HFFc6 (cell line): ENCODE data around the gene INPP4A. TPM values are rescaled to one million over a fixed set of nuclear protein-coding genes. Genes with fewer than 3 reads are reported as not detected.

Experiments used
- DNase-seq: peaks from one replicate; pipeline ENCODE4 v3.0.0-alpha.2; 2018
- H3K27ac Mint-ChIP-seq: 2 replicates; pipeline ENCODE4 v1.8.0; 2020; ENCODE audit warnings: mild to moderate bottlenecking, mixed read lengths
- H3K27me3 Mint-ChIP-seq: 2 replicates; pipeline ENCODE4 v1.8.0; 2021; ENCODE audit warnings: mild to moderate bottlenecking, moderate library complexity, mixed read lengths; ENCODE audit not compliant: insufficient read depth
- H3K36me3 Mint-ChIP-seq: 2 replicates; pipeline ENCODE4 v1.8.0; 2021; ENCODE audit warnings: low read depth, mixed read lengths
- H3K4me1 Mint-ChIP-seq: 2 replicates; pipeline ENCODE4 v1.8.0; 2020; ENCODE audit warnings: low read depth, mixed read lengths
- H3K4me3 Mint-ChIP-seq: 2 replicates; pipeline ENCODE4 v1.8.0; 2020; ENCODE audit warnings: mild to moderate bottlenecking, moderate library complexity, mixed read lengths
- H3K9me3 Mint-ChIP-seq: 2 replicates; pipeline ENCODE4 v1.8.0; 2020; ENCODE audit warnings: mild to moderate bottlenecking, mixed read lengths
- total RNA-seq, 6 experiments: library from RNA; stranded (reverse); fragmentation: NEBNext Ultra II Directional; extraction: Animal tissue kit (Norgen Biotek cat#: 25700); gene quantifications; 2 replicates in 1 of 6; 3 replicates in 5 of 6; pipeline ENCODE4 v1.2.3, GENCODE V29; 2021
- TF ChIP-seq, protein P1 (sequence below): fragments of 200-600 bp; sonication (generic); IDR thresholded peaks from 2 replicates; pipeline ENCODE4 v1.5.0; 2021; ENCODE audit warnings: antibody characterized with exemption, mild to moderate bottlenecking

The INPP4A gene
- total RNA-seq, 6 experiments from 2014 or later: 15.8 to 19.4 (median 18.2) TPM

DNA sequence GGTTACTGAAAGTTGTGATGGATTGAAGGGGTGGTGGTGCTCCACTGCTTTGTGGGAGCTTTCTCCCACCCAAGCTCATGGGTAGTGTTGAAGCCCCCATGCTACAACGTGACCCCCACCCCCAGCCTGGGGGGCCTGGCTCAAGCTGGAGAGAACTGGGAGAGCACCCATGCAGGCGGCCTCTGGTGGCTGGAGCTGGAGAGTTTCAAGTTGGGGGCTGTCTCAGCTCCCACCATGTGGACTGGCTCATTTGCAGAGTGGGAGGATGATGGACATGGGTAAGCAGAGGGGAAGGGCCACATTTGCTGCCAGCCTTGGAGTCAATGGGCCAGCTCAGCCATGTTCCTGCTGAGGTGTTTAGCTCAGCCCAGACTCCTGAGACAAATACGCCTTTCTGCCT, 62.8 kb downstream of the INPP4A start:
- Mint-ChIP-seq H3K4me3 (no peak overlapping the region), H3K4me1 (peaks cover 31% of the 10 kb centered on the region), H3K27ac (no peak overlapping the region), H3K9me3 (no peaks in the 10 kb centered on the region), H3K27me3 (no peaks in the 10 kb centered on the region), H3K36me3 (no peaks in the 10 kb centered on the region)
- DNase-seq: no peak
- TF ChIP-seq, protein P1, sequence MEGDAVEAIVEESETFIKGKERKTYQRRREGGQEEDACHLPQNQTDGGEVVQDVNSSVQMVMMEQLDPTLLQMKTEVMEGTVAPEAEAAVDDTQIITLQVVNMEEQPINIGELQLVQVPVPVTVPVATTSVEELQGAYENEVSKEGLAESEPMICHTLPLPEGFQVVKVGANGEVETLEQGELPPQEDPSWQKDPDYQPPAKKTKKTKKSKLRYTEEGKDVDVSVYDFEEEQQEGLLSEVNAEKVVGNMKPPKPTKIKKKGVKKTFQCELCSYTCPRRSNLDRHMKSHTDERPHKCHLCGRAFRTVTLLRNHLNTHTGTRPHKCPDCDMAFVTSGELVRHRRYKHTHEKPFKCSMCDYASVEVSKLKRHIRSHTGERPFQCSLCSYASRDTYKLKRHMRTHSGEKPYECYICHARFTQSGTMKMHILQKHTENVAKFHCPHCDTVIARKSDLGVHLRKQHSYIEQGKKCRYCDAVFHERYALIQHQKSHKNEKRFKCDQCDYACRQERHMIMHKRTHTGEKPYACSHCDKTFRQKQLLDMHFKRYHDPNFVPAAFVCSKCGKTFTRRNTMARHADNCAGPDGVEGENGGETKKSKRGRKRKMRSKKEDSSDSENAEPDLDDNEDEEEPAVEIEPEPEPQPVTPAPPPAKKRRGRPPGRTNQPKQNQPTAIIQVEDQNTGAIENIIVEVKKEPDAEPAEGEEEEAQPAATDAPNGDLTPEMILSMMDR: no peak

DNA sequence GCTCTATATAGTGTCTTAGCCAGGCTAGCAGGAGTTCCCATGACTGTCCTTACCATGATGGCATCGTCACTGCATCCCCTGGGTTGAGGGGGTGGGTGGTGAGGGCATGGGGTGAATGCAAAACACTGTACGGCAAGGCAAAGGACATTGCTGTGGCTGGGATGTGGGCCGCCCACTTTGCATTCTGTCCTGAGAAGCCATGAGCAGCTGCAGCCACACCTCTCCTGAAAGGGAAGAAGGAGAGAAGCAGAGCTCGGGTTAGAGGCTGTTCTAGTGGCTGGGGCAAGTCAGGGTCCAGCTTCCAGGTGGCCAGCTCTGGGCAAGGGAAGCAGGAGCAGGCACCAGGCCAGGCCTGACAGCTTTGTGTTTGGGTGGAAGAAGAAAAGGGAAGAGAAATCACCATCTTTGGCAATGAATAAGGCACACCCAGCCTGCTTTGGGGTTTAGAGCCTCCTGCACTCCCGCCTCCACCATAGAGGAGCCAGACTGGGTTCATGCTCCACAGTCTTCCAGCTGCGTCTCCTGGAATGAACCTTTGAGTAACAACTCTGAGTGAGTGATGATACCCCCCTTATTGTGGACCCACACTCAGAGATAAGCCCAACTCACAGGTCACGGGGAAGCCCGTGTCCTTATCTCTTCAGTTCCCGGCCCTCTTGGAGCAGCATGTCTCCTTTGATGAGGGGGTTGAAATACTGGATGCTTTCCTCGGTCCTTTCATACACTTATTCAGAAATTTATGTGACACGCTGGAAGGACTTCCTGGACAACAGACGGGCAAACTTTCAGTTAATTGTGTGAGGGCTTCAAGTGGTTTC, 63.4 kb downstream of the INPP4A start:
- H3K27ac Mint-ChIP-seq: no peak overlapping the region
- no peaks in the 10 kb centered on the region for H3K9me3 Mint-ChIP-seq
- DNase-seq: no peak
- TF ChIP-seq, protein P1: no peak
- H3K27me3 Mint-ChIP-seq: no peaks in the 10 kb centered on the region
- no peak overlapping the region for H3K4me3 Mint-ChIP-seq
- no peaks in the 10 kb centered on the region for H3K36me3 Mint-ChIP-seq
- peaks cover 27% of the 10 kb centered on the region for H3K4me1 Mint-ChIP-seq

GRCh38 chr2:98508709-98509066, 64.0 kb downstream of the INPP4A start:
- Mint-ChIP-seq H3K4me1 (peaks cover 27% of the 10 kb centered on the region), H3K9me3 (no peaks in the 10 kb centered on the region), H3K4me3 (no peak overlapping the region), H3K27ac (no peak overlapping the region), H3K36me3 (no peaks in the 10 kb centered on the region), H3K27me3 (no peaks in the 10 kb centered on the region)
- DNase-seq: no peak
- TF ChIP-seq, protein P1: no peak

GRCh38 chr2:98509542-98510321, 65.1 kb downstream of the INPP4A start:
- Mint-ChIP-seq H3K27ac (no peak overlapping the region), H3K9me3 (no peaks in the 10 kb centered on the region), H3K4me1 (peaks cover 21% of the 10 kb centered on the region), H3K27me3 (no peaks in the 10 kb centered on the region), H3K4me3 (no peak overlapping the region), H3K36me3 (no peaks in the 10 kb centered on the region)
- no peak for DNase-seq
- TF ChIP-seq, protein P1: no peak

DNA sequence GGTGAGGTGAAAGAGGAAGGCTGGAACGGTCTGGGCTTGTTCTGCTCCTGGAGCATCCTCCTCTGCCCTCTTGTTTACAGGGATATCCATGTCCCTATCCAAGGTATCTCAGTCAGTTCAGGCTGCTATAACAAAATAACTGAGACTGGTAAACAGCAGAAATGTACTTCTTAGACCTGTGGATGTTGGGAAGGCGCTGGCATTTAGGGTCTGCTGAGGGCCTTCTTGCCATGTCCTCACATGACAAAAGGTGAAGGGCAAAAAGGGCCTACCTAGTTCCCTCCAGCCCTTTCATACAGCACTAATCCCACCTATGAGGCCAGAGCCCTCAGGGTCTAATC, 65.6 kb downstream of the INPP4A start:
- no peak overlapping the region for H3K27ac Mint-ChIP-seq
- no peaks in the 10 kb centered on the region for H3K27me3 Mint-ChIP-seq
- no peaks in the 10 kb centered on the region for H3K9me3 Mint-ChIP-seq
- TF ChIP-seq, protein P1: no peak
- H3K4me1 Mint-ChIP-seq: peaks cover 26% of the 10 kb centered on the region
- no peaks in the 10 kb centered on the region for H3K36me3 Mint-ChIP-seq
- no peak for DNase-seq
- H3K4me3 Mint-ChIP-seq: no peak overlapping the region
